H9 (cell line): ENCODE results near the gene OR4K14. TPM values are rescaled to one million over a fixed set of nuclear protein-coding genes. Genes with fewer than 3 reads are reported as not detected.

Experiments
- total RNA-seq: library from RNA; stranded (reverse); gene quantifications from 2 replicates; pipeline ENCODE4 v1.2.1, GENCODE V29; 2021

The OR4K14 gene
- total RNA-seq, 1 experiment from 2014 or later = not detected

Other genes with a start within 250 kb of the OR4K14 start
- not detected in 2 replicates for gene OR4M1, start 245.8 kb downstream of the OR4K14 start, total RNA-seq
- gene OR4N2, start 215.5 kb downstream of the OR4K14 start, total RNA-seq = not detected in 2 replicates
- not detected in 2 replicates for gene OR4K2, start 144.2 kb downstream of the OR4K14 start, total RNA-seq
- not detected in 2 replicates for gene OR4K5, start 98.7 kb downstream of the OR4K14 start, total RNA-seq
- not detected in 2 replicates for gene OR4K1, start 88.4 kb downstream of the OR4K14 start, total RNA-seq
- not detected in 2 replicates for gene OR4K15, start 43.7 kb downstream of the OR4K14 start, total RNA-seq
- gene OR4Q2, start 17.1 kb downstream of the OR4K14 start, total RNA-seq = not detected in 2 replicates
- not detected in 2 replicates for gene OR4K13, start 16.7 kb upstream of the OR4K14 start, total RNA-seq
- gene OR4L1, start 40.7 kb upstream of the OR4K14 start, total RNA-seq = not detected in 2 replicates
- not detected in 2 replicates for gene OR4K17, start 91.4 kb upstream of the OR4K14 start, total RNA-seq
- not detected in 2 replicates for gene OR4N5, start 119.5 kb upstream of the OR4K14 start, total RNA-seq
- gene OR11G2, start 171.6 kb upstream of the OR4K14 start, total RNA-seq = not detected in 2 replicates
- not detected in 2 replicates for gene OR11H6, start 204.4 kb upstream of the OR4K14 start, total RNA-seq
- not detected in 2 replicates for gene OR11H7, start 209.7 kb upstream of the OR4K14 start, total RNA-seq
- gene OR11H4, start 220.0 kb upstream of the OR4K14 start, total RNA-seq = not detected in 2 replicates